Measurements from ENCODE around the gene HPX.

HPX gene

DNA sequence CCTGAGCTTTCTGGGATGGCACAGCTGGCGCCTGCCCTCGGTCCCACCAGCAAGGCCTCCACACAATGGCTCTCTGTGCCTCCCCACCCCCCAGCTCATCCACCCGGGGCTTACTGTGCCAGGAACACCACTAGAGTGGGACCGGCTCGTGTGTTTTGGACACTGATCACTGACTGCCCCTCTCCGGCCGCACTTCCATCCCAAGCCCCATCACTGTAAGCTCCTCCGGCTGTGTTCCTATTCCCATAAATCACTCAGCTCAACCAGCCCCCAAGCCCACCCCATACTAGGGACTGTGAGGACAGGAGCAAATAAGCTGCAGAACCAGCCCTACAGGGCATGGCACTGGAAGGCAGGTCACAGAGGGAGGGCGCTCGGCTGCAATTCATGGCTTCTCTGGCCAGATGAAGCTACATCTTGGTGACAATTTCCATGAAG is 29.2 kb downstream of the HPX start:
- no peak for DNase-seq (ENCODE audit: low read depth)
- TF ChIP-seq, protein P1, sequence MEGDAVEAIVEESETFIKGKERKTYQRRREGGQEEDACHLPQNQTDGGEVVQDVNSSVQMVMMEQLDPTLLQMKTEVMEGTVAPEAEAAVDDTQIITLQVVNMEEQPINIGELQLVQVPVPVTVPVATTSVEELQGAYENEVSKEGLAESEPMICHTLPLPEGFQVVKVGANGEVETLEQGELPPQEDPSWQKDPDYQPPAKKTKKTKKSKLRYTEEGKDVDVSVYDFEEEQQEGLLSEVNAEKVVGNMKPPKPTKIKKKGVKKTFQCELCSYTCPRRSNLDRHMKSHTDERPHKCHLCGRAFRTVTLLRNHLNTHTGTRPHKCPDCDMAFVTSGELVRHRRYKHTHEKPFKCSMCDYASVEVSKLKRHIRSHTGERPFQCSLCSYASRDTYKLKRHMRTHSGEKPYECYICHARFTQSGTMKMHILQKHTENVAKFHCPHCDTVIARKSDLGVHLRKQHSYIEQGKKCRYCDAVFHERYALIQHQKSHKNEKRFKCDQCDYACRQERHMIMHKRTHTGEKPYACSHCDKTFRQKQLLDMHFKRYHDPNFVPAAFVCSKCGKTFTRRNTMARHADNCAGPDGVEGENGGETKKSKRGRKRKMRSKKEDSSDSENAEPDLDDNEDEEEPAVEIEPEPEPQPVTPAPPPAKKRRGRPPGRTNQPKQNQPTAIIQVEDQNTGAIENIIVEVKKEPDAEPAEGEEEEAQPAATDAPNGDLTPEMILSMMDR (IDR thresholded peaks at IDR 0.05; ENCODE audit: low read depth, low read length, missing control alignments) = no peak
- in situ Hi-C loops (cut with HindIII; ENCODE audit: low sequenced_read_pairs) = no loop called here
- no peak overlapping the region for H3K4me3 ChIP-seq (ENCODE audit: low read depth, low read length)

DNA sequence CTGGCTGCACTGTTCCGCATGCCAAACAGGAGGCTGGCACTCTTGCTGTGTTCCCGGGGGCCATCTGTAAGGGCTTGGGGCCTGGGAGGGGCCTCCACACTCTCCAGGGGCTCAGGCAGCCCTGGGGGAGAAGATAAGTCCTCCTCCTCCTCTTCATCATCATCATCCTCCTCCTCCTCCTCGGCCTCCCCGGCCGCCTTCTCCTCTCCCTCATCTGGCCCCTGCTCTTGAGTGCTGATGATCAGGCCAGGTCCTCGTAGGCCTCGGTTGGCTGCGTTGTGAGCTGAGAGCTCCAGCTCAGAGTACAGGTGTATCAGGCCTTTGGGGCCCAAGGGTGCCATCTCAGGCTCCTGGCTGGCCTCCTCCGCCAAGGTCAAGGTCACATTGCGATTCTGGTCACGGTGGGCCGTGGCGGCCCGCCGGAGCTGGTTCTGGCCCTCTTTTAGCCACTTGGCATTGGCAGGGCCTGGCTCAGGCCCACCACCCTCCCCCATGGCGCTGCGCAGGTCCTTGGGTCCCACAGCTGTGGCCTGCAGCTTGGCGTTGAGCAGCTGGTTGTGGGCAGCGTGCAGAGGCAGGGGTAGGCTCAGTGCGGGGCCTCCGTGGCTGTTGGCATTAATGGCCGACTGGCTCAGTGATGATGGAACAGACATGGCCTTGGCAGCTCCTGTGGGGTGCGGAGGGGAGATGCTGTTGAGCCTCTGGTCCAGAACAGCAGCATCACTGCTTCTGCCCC is 29.9 kb downstream of the HPX start:
- no peak overlapping the region for H3K4me3 ChIP-seq (ENCODE audit: low read depth, low read length)
- in situ Hi-C loops (cut with HindIII; ENCODE audit: low sequenced_read_pairs) = no loop called here
- no peak for DNase-seq (ENCODE audit: low read depth)
- TF ChIP-seq, protein P1 (IDR thresholded peaks at IDR 0.05; ENCODE audit: low read depth, low read length, missing control alignments) = no peak

DNA sequence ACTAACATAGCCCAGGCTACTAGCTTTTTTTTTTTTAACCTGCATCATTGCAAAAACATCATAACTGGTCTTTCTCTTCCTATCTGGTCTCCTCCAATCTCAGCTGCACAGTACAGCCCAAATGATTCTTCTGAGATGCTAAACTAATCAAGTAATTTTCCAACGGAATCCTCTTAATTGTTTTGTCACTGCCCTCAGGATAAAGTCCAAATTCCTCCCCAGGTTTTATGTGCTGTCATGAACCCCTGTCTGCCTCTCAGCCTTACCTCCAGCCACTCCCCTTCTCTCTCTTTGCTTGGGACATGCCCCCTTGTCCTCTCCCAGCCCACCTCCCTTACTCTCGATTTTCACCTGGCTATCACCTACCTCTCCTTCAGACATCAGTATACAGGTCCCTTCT is 34.4 kb downstream of the HPX start:
- H3K4me3 ChIP-seq (ENCODE audit: low read depth, low read length) = no peak overlapping the region
- TF ChIP-seq, protein P1 (IDR thresholded peaks at IDR 0.05; ENCODE audit: low read depth, low read length, missing control alignments) = no peak
- DNase-seq (ENCODE audit: low read depth) = no peak
- in situ Hi-C loops (cut with HindIII; ENCODE audit: low sequenced_read_pairs) = no loop called here

DNA sequence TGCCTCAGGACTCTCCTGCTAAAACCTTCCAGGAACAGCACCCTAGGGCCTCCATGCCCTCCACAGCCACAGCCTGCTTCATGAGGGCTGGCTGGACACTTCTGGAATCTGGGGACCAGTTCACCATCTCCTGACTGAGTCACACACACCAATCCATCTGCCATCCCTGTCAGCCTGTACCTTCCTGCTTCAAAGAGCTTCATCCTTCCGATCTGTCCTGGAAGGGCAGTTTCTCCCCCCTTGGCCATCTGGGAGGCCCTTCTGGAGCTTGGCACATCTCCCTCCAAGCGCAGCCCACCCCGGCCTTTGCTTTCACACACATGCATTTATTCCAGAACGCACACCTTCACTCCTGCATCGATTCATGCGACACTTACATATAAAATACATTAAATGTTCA is 34.9 kb downstream of the HPX start:
- TF ChIP-seq, protein P1 (IDR thresholded peaks at IDR 0.05; ENCODE audit: low read depth, low read length, missing control alignments) = no peak
- no peak for DNase-seq (ENCODE audit: low read depth)
- in situ Hi-C loops (cut with HindIII; ENCODE audit: low sequenced_read_pairs) = no loop called here
- no peak overlapping the region for H3K4me3 ChIP-seq (ENCODE audit: low read depth, low read length)

DNA sequence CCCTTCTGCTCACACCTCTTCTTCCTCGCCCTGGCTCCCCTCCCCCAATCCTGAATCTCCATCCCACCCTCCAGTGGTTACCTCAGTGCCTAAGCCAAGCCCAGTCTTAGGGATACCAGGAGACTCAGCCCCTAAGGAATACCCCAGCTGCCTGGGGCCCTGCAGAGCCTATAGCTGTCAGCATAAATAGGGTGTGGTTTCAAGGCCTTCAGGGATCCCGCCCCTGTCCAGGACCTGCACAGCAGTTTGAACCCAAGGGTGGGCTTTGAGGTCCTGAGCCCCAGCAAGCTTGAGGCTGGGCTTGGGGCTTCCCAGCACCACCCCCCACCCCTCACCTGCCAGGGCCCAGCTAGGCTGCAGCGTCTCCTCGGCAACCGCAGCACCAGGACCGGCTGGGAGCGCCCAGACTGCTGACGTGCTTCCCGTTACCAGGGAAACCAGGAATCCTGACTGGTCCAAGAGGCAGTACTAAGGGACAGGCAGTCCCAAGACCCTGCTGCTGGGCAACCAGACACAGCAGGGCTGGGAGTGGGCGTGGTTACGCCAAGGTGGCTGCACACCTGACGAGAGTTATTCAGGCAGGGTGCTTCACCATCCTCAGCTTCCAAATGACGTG is 35.6 kb downstream of the HPX start:
- in situ Hi-C loops (cut with HindIII; ENCODE audit: low sequenced_read_pairs) = no loop called here
- no peak for DNase-seq (ENCODE audit: low read depth)
- TF ChIP-seq, protein P1 (IDR thresholded peaks at IDR 0.05; ENCODE audit: low read depth, low read length, missing control alignments) = no peak
- no peak overlapping the region for H3K4me3 ChIP-seq (ENCODE audit: low read depth, low read length)

DNA sequence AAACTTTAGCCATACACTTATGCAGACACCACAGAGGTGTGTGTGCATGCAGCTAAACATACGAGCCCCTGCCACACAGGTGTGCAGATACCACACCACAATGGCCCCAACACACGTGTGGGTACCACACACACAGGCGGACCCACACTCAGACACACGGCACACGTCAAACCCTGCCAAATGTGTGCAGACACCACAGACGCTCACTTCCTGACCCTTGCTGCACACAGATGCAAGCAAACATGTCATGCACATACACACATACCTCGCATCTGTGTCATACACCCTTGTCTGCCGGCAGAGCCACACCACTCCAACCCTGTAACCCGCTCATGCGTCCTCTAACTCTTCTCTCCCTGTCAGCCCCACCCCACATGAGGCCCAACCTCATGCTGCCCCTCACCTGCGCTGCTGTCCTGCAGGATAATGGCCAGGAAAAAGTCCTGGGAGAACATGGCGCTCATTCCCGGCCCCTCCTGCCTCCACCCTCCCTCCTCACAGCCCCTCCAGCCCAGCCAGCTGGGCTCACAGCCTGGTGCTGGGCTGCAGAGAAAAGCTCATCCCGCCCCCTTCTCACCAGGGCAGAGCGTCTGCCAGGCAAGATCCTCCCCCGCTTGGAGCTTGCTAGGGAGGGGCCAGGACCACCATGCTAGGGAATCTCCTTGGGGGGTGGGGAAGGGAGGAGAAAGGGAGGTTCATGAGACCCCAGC is 36.3 kb downstream of the HPX start:
- TF ChIP-seq, protein P1 (IDR thresholded peaks at IDR 0.05; ENCODE audit: low read depth, low read length, missing control alignments) = no peak
- H3K4me3 ChIP-seq (ENCODE audit: low read depth, low read length) = no peak overlapping the region
- in situ Hi-C loops (cut with HindIII; ENCODE audit: low sequenced_read_pairs) = no loop called here
- no peak for DNase-seq (ENCODE audit: low read depth)
